Stimulated activated CD4-positive, alpha-beta T cell treated with anti-CD3 and anti-CD28 coated beads, Interleukin-4, amount 100 ng/mL, for 1 hour (primary cell): Measurements from ENCODE around the gene PLCB3.

Source experiments
- DNase-seq: peaks from one replicate; pipeline ENCODE4 v3.0.0-alpha.2; 2020

The PLCB3 gene

GRCh38 chr11:64268025-64268892, 16.9 kb downstream of the PLCB3 start:
- DNase-seq = no peak

DNA sequence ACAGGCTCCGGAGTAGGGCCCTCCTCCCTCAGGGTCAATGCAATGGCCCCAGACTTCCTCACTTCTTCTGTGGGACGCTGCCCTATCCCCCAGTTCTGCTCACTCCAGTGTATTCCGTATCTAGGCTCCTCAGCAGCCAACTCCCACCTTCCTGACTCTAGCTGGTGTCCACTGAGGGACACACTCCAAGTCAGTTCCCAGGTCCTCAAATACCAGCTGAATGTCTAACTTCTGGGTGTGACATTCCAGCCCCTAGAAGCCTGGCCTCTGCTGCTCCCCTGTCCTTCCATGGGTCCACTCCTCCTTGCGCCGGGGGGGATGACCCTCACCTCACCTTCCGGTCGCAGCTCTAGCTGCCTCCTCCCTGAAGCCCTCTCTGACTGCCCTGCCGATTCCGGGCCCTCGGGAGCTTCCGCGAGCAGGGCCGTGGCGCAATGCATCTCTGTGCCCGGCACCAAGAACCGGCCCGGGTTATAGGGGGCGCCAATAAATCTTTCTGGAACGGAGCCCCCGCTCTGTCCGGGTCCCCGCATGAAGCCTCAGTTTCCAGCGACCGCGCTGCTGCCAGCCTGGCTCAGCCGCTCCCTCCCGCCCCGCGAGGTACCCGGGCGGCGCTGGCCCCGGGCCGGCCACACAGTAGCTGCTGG, 17.7 kb downstream of the PLCB3 start:
- DNase-seq = peak; percentile 56

- peak; percentile 98 for DNase-seq
Observed at GRCh38 chr11:64269540-64270220, 18.4 kb downstream of the PLCB3 start.

DNA sequence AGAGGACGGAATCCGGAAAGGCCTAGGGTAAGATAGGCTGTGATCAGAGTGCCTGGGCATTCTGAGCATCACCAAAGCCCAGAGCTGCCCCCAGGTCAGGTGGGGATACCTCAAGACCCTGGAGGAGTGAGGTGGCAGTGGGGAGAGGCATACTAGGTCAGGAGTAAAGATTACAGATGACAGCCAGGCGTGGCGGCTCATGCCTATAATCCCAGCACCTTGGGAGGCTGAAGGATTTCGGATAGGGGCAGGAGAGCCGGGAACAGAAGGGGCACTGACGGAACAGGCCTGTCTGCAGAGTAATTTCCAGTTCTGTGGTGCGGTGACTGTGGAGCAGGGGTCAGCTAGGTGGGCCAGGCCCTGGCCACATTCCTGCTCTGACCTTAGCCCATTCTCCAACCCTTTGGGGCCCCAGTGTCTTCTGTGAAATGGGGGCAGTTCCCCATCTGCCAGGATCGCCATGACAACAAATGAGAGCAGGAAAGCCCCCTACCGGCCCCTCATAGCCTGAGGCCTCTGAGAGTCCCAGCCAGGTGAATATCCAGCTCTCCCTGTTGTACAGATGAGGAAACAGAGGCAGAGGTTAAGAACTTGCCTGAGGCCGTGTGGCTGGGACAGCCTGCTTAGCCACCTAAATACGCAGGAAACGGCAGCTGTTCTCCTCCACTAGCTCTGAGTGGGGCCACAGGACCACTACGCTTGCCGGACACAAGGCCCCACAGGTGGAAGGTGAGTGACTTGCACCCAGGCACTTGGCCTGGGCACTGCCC, 23.9 kb downstream of the PLCB3 start:
- no peak for DNase-seq

GRCh38 chr11:64275841-64276240, 24.5 kb downstream of the PLCB3 start:
- no peak for DNase-seq

- DNase-seq = no peak
Observed at GRCh38 chr11:64276653-64277431, 25.5 kb downstream of the PLCB3 start.

- no peak for DNase-seq
Observed at GRCh38 chr11:64278576-64279190, 27.4 kb downstream of the PLCB3 start.

DNA sequence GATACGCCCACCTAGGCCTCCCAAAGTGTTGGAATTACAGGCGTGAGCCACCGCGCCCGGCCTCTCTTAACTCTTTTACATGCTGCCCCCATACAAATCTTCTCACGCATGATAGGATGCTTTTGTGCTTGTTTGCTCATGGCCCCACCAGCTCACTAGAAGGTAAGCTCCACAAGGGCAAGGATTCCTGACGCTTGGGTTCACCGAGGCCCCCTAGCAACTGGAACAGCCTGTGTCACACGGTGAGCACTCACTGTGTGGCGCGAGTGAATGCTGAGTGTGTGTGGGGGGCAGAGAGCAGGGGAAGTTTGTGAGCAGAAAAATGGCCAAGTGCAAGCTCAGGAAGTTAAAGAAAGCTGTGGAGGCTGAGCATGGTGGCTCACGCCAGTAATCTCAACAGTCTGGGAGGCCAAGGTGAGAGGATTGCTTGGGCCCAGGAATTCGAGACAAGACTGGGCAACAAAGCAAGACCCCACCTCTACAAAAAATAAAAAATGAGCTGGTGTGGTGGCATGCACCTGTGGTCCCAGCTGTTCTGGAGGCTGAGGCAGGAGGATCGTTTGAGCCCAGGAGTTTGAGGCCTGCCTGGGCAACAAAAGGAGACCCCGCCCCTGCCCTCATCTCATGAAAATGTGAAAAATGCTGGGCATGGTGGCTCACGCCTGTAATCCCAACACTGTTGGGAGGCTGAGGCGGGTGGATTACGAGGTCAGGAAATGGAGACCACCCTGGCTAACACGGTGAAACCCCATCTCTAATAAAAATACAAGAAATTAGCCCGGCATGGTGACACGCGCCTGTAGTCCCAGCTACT, 30.8 kb downstream of the PLCB3 start:
- DNase-seq = no peak

- no peak for DNase-seq
Observed at GRCh38 chr11:64283092-64283491, 31.8 kb downstream of the PLCB3 start.

DNA sequence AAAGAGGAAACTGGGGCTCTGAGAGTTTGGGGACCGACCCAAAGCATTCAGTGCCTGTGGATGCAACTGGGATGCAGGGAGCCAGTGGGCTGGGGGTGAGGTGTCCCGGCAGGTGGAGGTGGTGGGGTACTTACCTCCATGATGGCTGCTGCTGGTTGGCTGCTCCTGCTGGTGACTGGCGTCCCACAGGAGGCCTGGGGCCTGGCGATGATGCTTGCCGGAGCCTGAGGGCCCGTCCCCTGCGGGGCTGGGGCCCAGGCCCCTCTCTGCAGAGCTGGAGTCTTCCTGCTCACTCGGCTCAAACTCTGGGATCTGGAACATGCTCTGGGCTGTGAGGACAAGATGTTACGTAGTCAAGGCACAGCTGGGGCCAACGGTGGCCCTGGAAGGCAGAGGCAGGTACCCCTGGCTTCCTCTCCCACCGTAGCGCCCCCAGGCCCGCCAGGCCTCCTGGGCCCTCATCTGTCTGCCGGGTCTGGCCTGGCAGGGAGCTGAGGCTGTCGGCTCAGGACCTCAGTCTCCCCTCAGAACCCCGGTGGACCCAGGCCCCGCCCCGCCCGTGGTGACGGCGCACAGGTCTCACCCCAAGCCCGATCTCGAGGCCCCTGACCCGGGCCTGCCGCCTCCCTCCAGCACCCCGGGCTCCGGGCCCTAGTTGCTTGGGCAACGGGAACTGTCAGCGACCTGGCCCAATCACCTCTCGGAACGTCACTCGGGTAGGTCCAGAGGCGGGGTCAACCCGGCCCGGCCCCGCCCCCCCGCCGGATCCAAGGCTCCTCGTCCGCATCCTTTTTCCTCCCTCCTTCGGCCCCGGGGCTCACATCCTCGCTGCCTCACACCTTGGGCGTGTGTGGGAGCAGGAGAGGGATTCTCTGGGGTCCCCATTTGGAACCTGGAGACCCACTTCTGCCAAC, 33.0 kb downstream of the PLCB3 start, which contains the start of gene BAD:
Gene BAD, minus strand, starts transcription at position 618 of the 914 bp plus-strand sequence. Its CDS starts 297 bp downstream, at position 321.
- DNase-seq = peak; percentile 90

DNA sequence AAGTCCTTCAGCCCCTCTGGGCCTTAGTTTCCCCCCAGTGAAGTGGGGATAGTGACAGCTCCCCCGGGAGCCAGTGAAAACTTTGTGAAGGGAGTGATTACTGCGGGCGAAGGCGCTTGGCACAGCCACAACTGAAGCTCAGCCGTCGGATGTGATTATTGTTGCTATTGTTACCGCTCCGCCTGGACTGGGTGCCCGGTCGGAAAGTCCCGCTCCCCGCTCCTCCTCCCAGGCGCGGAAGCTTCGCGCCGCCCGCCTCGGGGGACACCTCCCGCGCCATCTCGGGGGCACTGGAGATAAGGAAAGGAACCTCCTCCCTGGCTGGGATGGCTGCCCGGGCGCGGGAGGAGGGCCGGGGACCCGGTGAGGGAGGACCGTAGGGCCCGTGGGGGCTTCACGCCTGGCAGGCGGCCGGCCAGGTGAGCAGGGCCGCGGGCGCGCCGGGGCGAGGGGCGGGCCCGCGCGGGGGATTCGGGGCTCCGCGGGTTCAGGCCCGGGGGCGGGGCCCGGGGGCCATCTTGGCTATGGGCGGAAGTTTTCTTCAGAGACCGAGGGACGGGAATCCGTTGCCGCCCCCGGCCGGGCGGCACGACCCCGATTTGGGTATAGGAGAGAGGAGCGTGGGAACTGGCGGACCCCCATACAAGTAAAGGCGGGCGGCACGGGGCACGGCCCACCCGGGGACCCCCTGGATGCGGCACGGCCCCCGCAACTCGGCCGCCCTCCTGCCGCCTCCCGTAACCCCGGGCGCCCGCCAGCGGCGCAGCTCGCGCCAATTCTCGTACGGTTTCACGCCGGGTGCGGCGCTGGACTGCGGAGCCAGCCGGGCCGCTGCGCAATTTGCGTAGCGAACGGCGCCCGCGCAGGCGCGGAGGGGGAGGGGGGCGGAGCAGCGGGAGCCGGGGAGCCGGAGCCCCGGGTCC, 33.9 kb downstream of the PLCB3 start, which contains the start of gene GPR137:
Gene GPR137, plus strand, starts transcription at position 887 of the 923 bp plus-strand sequence. CDS start 677 bp downstream, outside the sequence.
- peak; percentile 91 for DNase-seq

DNA sequence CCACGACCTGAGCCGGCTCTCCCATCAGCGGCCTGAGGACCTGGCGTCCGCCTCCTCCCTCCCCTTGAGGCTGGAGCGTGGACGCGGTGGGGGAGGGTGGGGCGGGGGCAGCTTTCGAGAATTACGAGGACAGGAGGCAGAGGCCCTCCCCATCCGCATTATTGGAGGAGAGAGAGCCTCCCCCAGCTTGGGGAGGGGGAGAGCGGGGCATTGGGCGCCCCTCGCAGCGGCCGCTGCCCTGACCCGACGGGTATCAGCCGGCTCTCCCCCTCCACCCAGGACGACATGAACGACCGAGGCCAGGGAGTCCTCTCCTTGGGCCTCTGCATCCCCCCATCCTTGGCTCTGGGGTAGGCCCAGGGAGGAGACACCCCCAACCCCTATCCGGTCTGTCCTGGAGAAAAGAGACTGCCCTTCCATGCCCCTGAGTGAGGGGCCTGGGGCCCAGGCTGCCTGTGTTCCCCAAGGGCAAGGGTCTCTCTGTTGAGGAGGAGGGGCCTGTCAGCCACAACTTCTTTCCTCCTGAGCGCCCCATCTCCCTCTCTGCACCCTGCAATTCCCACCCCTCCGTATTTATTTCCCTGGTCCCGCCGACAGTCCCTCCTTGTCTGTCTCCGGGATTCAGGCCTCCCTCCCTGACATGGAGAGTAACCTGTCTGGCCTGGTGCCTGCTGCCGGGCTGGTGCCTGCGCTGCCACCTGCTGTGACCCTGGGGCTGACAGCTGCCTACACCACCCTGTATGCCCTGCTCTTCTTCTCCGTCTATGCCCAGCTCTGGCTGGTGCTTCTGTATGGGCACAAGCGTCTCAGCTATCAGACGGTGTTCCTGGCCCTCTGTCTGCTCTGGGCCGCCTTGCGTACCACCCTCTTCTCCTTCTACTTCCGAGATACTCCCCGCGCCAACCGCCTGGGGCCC, 34.8 kb downstream of the PLCB3 start:
- no peak for DNase-seq

GRCh38 chr11:64286801-64287159, 35.5 kb downstream of the PLCB3 start:
- no peak for DNase-seq

DNA sequence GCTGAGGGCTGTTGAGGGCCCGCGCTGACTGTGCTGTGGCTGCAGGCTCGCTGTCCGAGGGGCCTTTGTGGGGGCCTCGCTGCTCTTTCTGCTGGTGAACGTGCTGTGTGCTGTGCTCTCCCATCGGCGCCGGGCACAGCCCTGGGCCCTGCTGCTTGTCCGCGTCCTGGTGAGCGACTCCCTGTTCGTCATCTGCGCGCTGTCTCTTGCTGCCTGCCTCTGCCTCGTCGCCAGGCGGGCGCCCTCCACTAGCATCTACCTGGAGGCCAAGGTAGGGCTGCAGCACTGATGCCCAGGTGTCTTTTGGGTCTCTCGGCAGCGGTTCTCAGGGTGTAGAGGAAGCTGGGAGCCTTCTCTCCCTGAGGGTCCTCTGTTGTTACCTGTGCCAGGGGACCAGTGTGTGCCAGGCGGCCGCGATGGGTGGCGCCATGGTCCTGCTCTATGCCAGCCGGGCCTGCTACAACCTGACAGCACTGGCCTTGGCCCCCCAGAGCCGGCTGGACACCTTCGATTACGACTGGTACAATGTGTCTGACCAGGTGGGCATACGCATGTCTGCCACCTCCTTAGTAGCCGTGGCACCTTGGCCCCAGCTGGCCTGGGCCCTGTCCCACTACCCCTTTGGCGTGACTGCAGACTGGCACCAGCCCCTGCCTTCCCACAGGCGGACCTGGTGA, 36.5 kb downstream of the PLCB3 start:
- no peak for DNase-seq

- DNase-seq = no peak
Observed at GRCh38 chr11:64288353-64288750, 37.0 kb downstream of the PLCB3 start.

DNA sequence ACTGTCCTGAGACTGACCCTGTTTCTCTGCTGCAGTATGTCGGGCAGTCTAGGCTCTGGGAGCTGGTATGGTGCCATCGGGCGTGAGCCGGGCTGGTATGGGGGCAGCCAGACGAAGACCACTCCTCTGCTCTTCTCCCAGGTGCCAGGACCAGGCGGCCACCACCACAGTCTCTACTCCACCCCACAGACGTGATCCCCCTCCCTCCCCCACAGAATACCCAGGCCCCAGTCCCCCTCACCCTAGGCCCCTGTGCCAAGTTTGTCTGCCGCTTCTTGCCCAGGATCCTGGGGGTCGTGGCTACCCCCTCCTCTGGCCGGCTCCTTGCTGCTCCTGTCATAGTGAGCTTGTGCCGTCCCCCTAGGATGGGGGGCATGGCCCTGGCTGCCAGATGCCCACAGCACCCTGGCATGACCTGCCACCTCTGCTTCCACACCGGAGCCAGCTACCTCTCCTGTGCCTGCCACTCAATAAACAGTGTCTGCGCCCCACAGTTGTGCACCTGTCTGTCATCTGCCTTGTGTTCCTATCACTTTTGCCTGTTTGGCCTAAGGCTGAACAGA, 37.8 kb downstream of the PLCB3 start:
- DNase-seq = no peak
